Peyer's patch (tissue), 4 donors: Measurements from ENCODE around the gene CENPO. TPM values are rescaled to one million over a fixed set of nuclear protein-coding genes. Genes with fewer than 3 reads are reported as not detected.
A peak's percentile ranks its signal among the peaks of the same experiment; 100 is the strongest.

Source experiments
- DNase-seq, 3 donors: peaks; one replicate each; pipeline ENCODE4 v3.0.0-alpha.2; 2017 to 2019
- H3K27ac ChIP-seq, 4 donors: fragments of 200-600 bp; sonication (generic); one replicate each; pipeline ENCODE4 v1.5.1; 2016 to 2019
- H3K27me3 ChIP-seq, 2 donors: fragments of 200-600 bp; sonication (generic); one replicate each; pipeline ENCODE4 v1.5.1; 2019
- H3K36me3 ChIP-seq, 3 donors: fragments of 200-600 bp; sonication (generic); one replicate each; pipeline ENCODE4 v1.5.1; 2016 to 2019
- H3K4me1 ChIP-seq, 4 donors: fragments of 200-600 bp; sonication (generic); one replicate each; pipeline ENCODE4 v1.5.1; 2016 to 2019
- H3K4me3 ChIP-seq, 4 donors: fragments of 200-600 bp; sonication (generic); 1 replicate in 3 of 4; 2 replicates in 1 of 4; pipeline ENCODE4 v1.5.1; 2016 to 2019; ENCODE audit warnings: mild to moderate bottlenecking in 1 of 4
- H3K9me3 ChIP-seq, 4 donors: fragments of 200-600 bp; sonication (generic); one replicate each; pipeline ENCODE4 v1.5.1; 2016 to 2019; ENCODE audit warnings: mild to moderate bottlenecking in 1 of 4
- CTCF ChIP-seq, 6 experiments: fragments of 450-650 bp in 4 of 6; fragments of 200-600 bp in 2 of 6; sonication (generic) in 1 of 6; IDR thresholded peaks; one replicate each; pipeline ENCODE4 v1.5.1; 2017 to 2019; ENCODE audit warnings: antibody characterized with exemption in 6 of 6, mild to moderate bottlenecking in 3 of 6, moderate library complexity in 1 of 6
- POLR2A ChIP-seq, 2 donors: fragments of 450-650 bp; IDR thresholded peaks; one replicate each; pipeline ENCODE4 v1.5.1; 2017; ENCODE audit warnings: antibody characterized with exemption in 2 of 2, mild to moderate bottlenecking in 2 of 2, moderate library complexity in 2 of 2
- total RNA-seq, 4 donors: library from RNA; depleted of rRNA; stranded (reverse); fragments of >200 nt; gene quantifications; one replicate each; pipeline ENCODE4 v1.1.0, GENCODE V29; 2016

The CENPO gene
- total RNA-seq, 4 donors from 2014 or later, result 8.5 to 10.7 (median 10.0) TPM

DNA sequence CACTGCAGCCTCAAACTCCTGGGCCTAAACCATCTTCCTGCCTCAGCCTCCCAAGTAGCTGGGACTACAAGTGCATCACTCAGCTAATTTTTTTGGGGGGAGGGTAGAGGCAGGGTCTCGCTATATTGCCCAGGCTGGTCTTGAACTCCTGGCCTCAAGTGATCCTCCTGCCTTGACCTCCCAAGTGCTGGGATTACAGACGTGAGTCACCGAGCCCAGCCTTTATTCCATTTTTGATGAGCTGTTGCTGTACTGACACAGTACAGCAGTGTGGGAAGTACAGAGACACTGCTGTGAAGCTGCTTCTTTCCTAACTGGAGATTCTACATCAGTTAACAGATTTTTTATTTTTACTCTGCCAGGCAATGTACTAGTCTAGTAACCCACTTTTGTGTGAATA, 18.9 kb upstream of the CENPO start:
- no peak for TF ChIP-seq POLR2A (IDR thresholded peaks at IDR 0.05)
- TF ChIP-seq CTCF (IDR thresholded peaks at IDR 0.05), result no peak
- Histone ChIP-seq H3K4me3 (no peak overlapping the region), H3K27me3 (no peaks in the 10 kb centered on the region), H3K36me3 (peaks cover 0 to 7% (median 0%) of the 10 kb centered on the region in 3 donors), H3K4me1 (no peaks in the 10 kb centered on the region), H3K9me3 (no peaks in the 10 kb centered on the region), H3K27ac (no peak overlapping the region)
- no peak for DNase-seq

DNA sequence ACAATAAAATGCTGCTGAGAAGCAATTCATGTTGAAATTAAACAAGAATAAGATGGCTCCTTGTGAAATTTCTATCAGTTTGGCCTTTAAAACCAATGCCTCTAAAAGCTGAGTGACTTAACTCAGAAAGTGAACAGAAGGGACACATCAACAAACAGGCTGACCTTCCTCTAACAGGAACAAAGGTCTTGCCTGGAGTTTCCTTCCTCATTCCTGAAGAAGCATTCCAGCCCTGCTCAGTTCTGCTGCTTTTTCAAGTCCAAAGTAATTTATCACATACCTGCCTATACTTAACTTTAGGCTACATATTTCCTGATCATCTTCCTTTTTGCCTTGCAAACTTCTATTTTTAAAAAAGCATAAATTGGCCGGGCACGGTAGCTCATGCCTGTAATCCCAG, 14.1 kb upstream of the CENPO start:
- Histone ChIP-seq H3K4me1 (no peaks in the 10 kb centered on the region), H3K27ac (no peak overlapping the region), H3K9me3 (no peaks in the 10 kb centered on the region), H3K4me3 (no peak overlapping the region), H3K27me3 (no peaks in the 10 kb centered on the region), H3K36me3 (no peaks in the 10 kb centered on the region)
- DNase-seq, result no peak
- TF ChIP-seq POLR2A (IDR thresholded peaks at IDR 0.05) (no peak), CTCF (IDR thresholded peaks at IDR 0.05) (no peak)

- H3K27ac ChIP-seq, result no peak overlapping the region
- TF ChIP-seq CTCF (IDR thresholded peaks at IDR 0.05) (no peak), POLR2A (IDR thresholded peaks at IDR 0.05) (no peak)
- no peaks in the 10 kb centered on the region for H3K36me3 ChIP-seq
- DNase-seq, result no peak
- no peaks in the 10 kb centered on the region for H3K4me1 ChIP-seq
- H3K4me3 ChIP-seq, result no peak overlapping the region
- H3K27me3 ChIP-seq, result no peaks in the 10 kb centered on the region
- no peaks in the 10 kb centered on the region for H3K9me3 ChIP-seq
Measured at GRCh38 chr2:24783641-24784040, 9.6 kb upstream of the CENPO start.

- no peaks in the 10 kb centered on the region for H3K4me1 ChIP-seq
- no peak overlapping the region for H3K4me3 ChIP-seq
- no peaks in the 10 kb centered on the region for H3K27me3 ChIP-seq
- peak overlapping the region in 1 of 4 donors; percentile 61 for H3K27ac ChIP-seq
- no peaks in the 10 kb centered on the region for H3K36me3 ChIP-seq
- H3K9me3 ChIP-seq, result no peaks in the 10 kb centered on the region
- DNase-seq, result peak in 2 of 3 donors; percentile 69 to 74
- TF ChIP-seq CTCF (IDR thresholded peaks at IDR 0.05) (no peak), POLR2A (IDR thresholded peaks at IDR 0.05) (no peak)
Measured at GRCh38 chr2:24785671-24786321, 7.4 kb upstream of the CENPO start.

GRCh38 chr2:24787532-24787931, 5.7 kb upstream of the CENPO start:
- TF ChIP-seq CTCF (IDR thresholded peaks at IDR 0.05), result no peak
- Histone ChIP-seq H3K36me3 (no peaks in the 10 kb centered on the region), H3K9me3 (no peaks in the 10 kb centered on the region), H3K27me3 (no peaks in the 10 kb centered on the region), H3K4me1 (no peaks in the 10 kb centered on the region), H3K4me3 (no peak overlapping the region), H3K27ac (no peak overlapping the region)
- DNase-seq, result no peak

GRCh38 chr2:24788816-24789215, 4.4 kb upstream of the CENPO start:
- H3K9me3 ChIP-seq, result no peaks in the 10 kb centered on the region
- H3K27me3 ChIP-seq, result no peaks in the 10 kb centered on the region
- no peak for DNase-seq
- no peaks in the 10 kb centered on the region for H3K36me3 ChIP-seq
- TF ChIP-seq CTCF (IDR thresholded peaks at IDR 0.05), result no peak
- no peak overlapping the region for H3K4me3 ChIP-seq
- no peak overlapping the region for H3K27ac ChIP-seq
- peaks cover 0 to 2% (median 0%) of the 10 kb centered on the region in 4 donors for H3K4me1 ChIP-seq
